Measurements from ENCODE around the gene SPATA2L. TPM values are rescaled to one million over a fixed set of nuclear protein-coding genes. Genes with fewer than 3 reads are reported as not detected.

SPATA2L gene
- total and polyA plus RNA-seq, 8 donors, result 9.7 to 41.4 (median 12.8) TPM; not detected in 1

- TF ChIP-seq POLR2A (IDR thresholded peaks at IDR 0.05) (no peak), EP300 (IDR thresholded peaks at IDR 0.05) (no peak), CTCF (IDR thresholded peaks at IDR 0.05) (no peak), POLR2AphosphoS5 (IDR thresholded peaks at IDR 0.05) (no peak)
- intact Hi-C loops (cut with DNase I; ENCODE audit: low total_unique reads), result no loop called here
- WGBS, 5 donors, result 90 to 92% (median 92%) methylated on average over 15 of the region's 15 CpGs
These were observed 15.0 kb upstream of the SPATA2L start for GRCh38 chr16:89716493-89716892.

GRCh38 chr16:89712274-89712781 is 10.8 kb upstream of the SPATA2L start:
- no peaks in the 10 kb centered on the region for H3K9me3 ChIP-seq
- H3K27ac ChIP-seq, result peak overlapping the region in 1 of 5 donors; percentile 8
- H3K4me1 ChIP-seq, result peaks cover 13 to 21% (median 15%) of the 10 kb centered on the region in 4 donors
- 9 to 44% (median 11%) methylated on average over 5 to 22 of the region's 22 CpGs for WGBS, 5 donors
- DNase-seq, result no peak
- H3K36me3 ChIP-seq, result peaks cover 0 to 37% (median 12%) of the 10 kb centered on the region in 4 donors
- intact Hi-C loops (cut with DNase I; ENCODE audit: low total_unique reads), result no loop called here
- peak overlapping the region; percentile 27 to 55 (median 40) for H3K4me3 ChIP-seq
- TF ChIP-seq EP300 (IDR thresholded peaks at IDR 0.05), result no peak
- TF ChIP-seq CTCF (IDR thresholded peaks at IDR 0.05), result no peak
- TF ChIP-seq POLR2A (IDR thresholded peaks at IDR 0.05), result no peak
- TF ChIP-seq POLR2AphosphoS5 (IDR thresholded peaks at IDR 0.05), result no peak
- peaks cover 0 to 14% (median 7%) of the 10 kb centered on the region in 3 donors for H3K27me3 ChIP-seq

More at GRCh38 chr16:89716493-89716892, 15.0 kb upstream of the SPATA2L start:
- Histone ChIP-seq H3K4me3 (no peak overlapping the region), H3K36me3 (peaks cover 0 to 11% (median 5%) of the 10 kb centered on the region in 4 donors), H3K27ac (no peak overlapping the region), H3K4me1 (peaks cover 20 to 44% (median 34%) of the 10 kb centered on the region in 4 donors), H3K27me3 (peaks cover 0 to 14% (median 7%) of the 10 kb centered on the region in 3 donors), H3K9me3 (no peaks in the 10 kb centered on the region)
- DNase-seq, result no peak

- H3K36me3 ChIP-seq, result peaks cover 0 to 38% (median 12%) of the 10 kb centered on the region in 4 donors
- H3K27ac ChIP-seq, result peak overlapping the region in 1 of 5 donors; percentile 8
- no peaks in the 10 kb centered on the region for H3K9me3 ChIP-seq
- H3K4me3 ChIP-seq, result peak overlapping the region; percentile 27 to 55 (median 40)
- TF ChIP-seq POLR2A (IDR thresholded peaks at IDR 0.05) (no peak), CTCF (IDR thresholded peaks at IDR 0.05) (no peak), POLR2AphosphoS5 (IDR thresholded peaks at IDR 0.05) (no peak), EP300 (IDR thresholded peaks at IDR 0.05) (no peak)
- H3K27me3 ChIP-seq, result peaks cover 0 to 14% (median 7%) of the 10 kb centered on the region in 3 donors
- WGBS, 5 donors, result 1 to 7% (median 2%) methylated on average over 28 to 48 of the region's 48 CpGs; no CpG with 5 or more reads in 1 of the 5 donors
- DNase-seq, result peak; percentile 63 to 78
- H3K4me1 ChIP-seq, result peaks cover 13 to 21% (median 15%) of the 10 kb centered on the region in 4 donors
- intact Hi-C loops (cut with DNase I; ENCODE audit: low total_unique reads), result no loop called here
These were observed 10.2 kb upstream of the SPATA2L start for GRCh38 chr16:89711601-89712273.

GRCh38 chr16:89710709-89711564 is 9.4 kb upstream of the SPATA2L start:
- H3K36me3 ChIP-seq, result peaks cover 0 to 32% (median 7%) of the 10 kb centered on the region in 4 donors
- intact Hi-C loops (cut with DNase I; ENCODE audit: low total_unique reads), result no loop called here
- DNase-seq, result no peak
- peaks cover 13 to 26% (median 18%) of the 10 kb centered on the region in 4 donors for H3K4me1 ChIP-seq
- TF ChIP-seq POLR2A (IDR thresholded peaks at IDR 0.05), result no peak
- TF ChIP-seq EP300 (IDR thresholded peaks at IDR 0.05), result no peak
- TF ChIP-seq CTCF (IDR thresholded peaks at IDR 0.05), result no peak
- TF ChIP-seq POLR2AphosphoS5 (IDR thresholded peaks at IDR 0.05), result no peak
- H3K27me3 ChIP-seq, result peaks cover 0 to 14% (median 7%) of the 10 kb centered on the region in 3 donors
- no peak overlapping the region for H3K27ac ChIP-seq
- no peaks in the 10 kb centered on the region for H3K9me3 ChIP-seq
- H3K4me3 ChIP-seq, result peak overlapping the region in 1 of 4 donors; percentile 55
- WGBS, 5 donors, result 78 to 84% (median 79%) methylated on average over 49 to 63 of the region's 63 CpGs

Measured in stomach (tissue), 9 donors.